GM23248 (cell line): Measurements from ENCODE around the gene SEMA4A. TPM values are rescaled to one million over a fixed set of nuclear protein-coding genes. Genes with fewer than 3 reads are reported as not detected.

Experiments
- DNase-seq: peaks from one replicate; pipeline ENCODE4 v3.0.0-alpha.2; 2015
- H2AFZ ChIP-seq: fragments of 200-600 bp; sonication (generic); 2 replicates; pipeline ENCODE4 v1.6.1; 2016; ENCODE audit warnings: antibody characterized with exemption
- H3F3A ChIP-seq: fragments of 200-600 bp; sonication (generic); 2 replicates; pipeline ENCODE4 v1.6.1; 2016; ENCODE audit warnings: mild to moderate bottlenecking, antibody characterized with exemption, mixed run types; ENCODE audit not compliant: insufficient read depth
- H3K27ac ChIP-seq: fragments of 200-600 bp; sonication (generic); 2 replicates; pipeline ENCODE4 v1.5.1; 2016; ENCODE audit warnings: mild to moderate bottlenecking
- H3K27me3 ChIP-seq: fragments of 200-600 bp; sonication (generic); replicated peaks from 2 replicates; pipeline ENCODE4 v1.6.1; 2016; ENCODE audit warnings: mild to moderate bottlenecking; ENCODE audit not compliant: insufficient read depth
- H3K36me3 ChIP-seq: fragments of 200-600 bp; sonication (generic); 2 replicates; pipeline ENCODE4 v1.6.1; 2016; ENCODE audit warnings: low read depth, mild to moderate bottlenecking
- H3K4me1 ChIP-seq: fragments of 200-600 bp; sonication (generic); 2 replicates; pipeline ENCODE4 v1.6.1; 2016; ENCODE audit warnings: mild to moderate bottlenecking; ENCODE audit not compliant: insufficient read depth
- H3K4me2 ChIP-seq: fragments of 200-600 bp; sonication (generic); one replicate; pipeline ENCODE4 v1.6.1; 2016; ENCODE audit warnings: mild to moderate bottlenecking; ENCODE audit not compliant: unreplicated experiment
- H3K4me3 ChIP-seq: fragments of 200-600 bp; sonication (generic); 2 replicates; pipeline ENCODE4 v1.5.1; 2016; ENCODE audit warnings: mild to moderate bottlenecking
- H3K79me2 ChIP-seq: fragments of 200-600 bp; sonication (generic); 2 replicates; pipeline ENCODE4 v1.6.1; 2016; ENCODE audit warnings: mild to moderate bottlenecking; ENCODE audit not compliant: insufficient read depth
- H3K9ac ChIP-seq: fragments of 200-600 bp; sonication (generic); 2 replicates; pipeline ENCODE4 v1.6.1; 2016; ENCODE audit warnings: mild to moderate bottlenecking
- H3K9me2 ChIP-seq: fragments of 200-600 bp; sonication (generic); 2 replicates; pipeline ENCODE4 v1.6.1; 2016; ENCODE audit warnings: mixed run types, mild to moderate bottlenecking, moderate library complexity; ENCODE audit not compliant: insufficient read depth
- H3K9me3 ChIP-seq: fragments of 200-600 bp; sonication (generic); one replicate; pipeline ENCODE4 v1.6.1; 2017; ENCODE audit warnings: low read depth
- H4K20me1 ChIP-seq: fragments of 200-600 bp; sonication (generic); 2 replicates; pipeline ENCODE4 v1.6.0; 2016; ENCODE audit not compliant: insufficient read depth
- EZH2 ChIP-seq: fragments of 200-600 bp; sonication (generic); IDR thresholded peaks from 2 replicates; pipeline ENCODE4 v1.6.1; 2018; ENCODE audit warnings: antibody characterized with exemption, mild to moderate bottlenecking; ENCODE audit not compliant: insufficient read depth, poor library complexity, severe bottlenecking
- EZH2phosphoT487 ChIP-seq: fragments of 200-600 bp; sonication (generic); IDR thresholded peaks from 2 replicates; pipeline ENCODE4 v1.6.1; 2018; ENCODE audit warnings: antibody characterized with exemption, moderate library complexity, mild to moderate bottlenecking, low read depth; ENCODE audit not compliant: insufficient read depth
- WGBS, 2 experiments: methylation state at CpG; one replicate each; pipeline ENCODE4 v1.1.6; 2015 to 2017; ENCODE audit warnings: low lambda C conversion rate in 2 of 2, low coverage in 1 of 2; ENCODE audit errors: missing lambda C conversion rate in 2 of 2; 5-methylcytosine and 5-hydroxymethylcytosine counted together
- in situ Hi-C: fragments of 300-500 bp; cut with MboI; formaldehyde crosslinking; loops from 2 replicates; pipeline ENCODE4 v1.15.0; 2020
- polyA plus RNA-seq: library from polyadenylated mRNA; unstranded; fragments of >200 nt; fragmentation: Nextera tagmentation; extraction: Ambion mirVana; gene quantifications from 2 replicates; pipeline ENCODE4 v1.2.1, GENCODE V29; 2016
- total RNA-seq: library from RNA; depleted of rRNA; stranded (reverse); fragments of >200 nt; shearing (Covaris generic); gene quantifications from 2 replicates; pipeline ENCODE4 v1.2.3, GENCODE V29; 2014

Gene SEMA4A
- total and polyA plus RNA-seq, 2 experiments from 2014 or later: 0.35 to 1.1 TPM

DNA sequence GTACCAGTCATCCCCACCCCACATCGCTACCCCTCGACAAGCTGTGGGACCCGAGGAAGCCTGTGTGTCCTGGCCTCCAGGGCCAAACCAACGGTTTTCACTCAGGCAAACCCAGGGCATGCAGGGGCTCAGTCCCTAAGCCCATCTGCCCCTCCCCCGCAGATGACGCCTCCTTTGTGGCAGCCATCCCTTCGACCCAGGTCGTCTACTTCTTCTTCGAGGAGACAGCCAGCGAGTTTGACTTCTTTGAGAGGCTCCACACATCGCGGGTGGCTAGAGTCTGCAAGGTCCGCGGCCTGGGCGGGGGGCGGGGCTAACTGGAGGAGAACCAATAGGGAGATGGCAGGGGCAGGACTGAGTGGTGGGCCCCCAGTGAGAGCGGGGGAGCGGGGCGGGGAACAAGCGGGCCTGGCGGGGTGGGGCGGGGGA lies 7.4 kb downstream of the SEMA4A start:
- no peaks in the 10 kb centered on the region for H3K9me3 ChIP-seq
- no peaks in the 10 kb centered on the region for H4K20me1 ChIP-seq
- TF ChIP-seq EZH2phosphoT487: no peak
- TF ChIP-seq EZH2: no peak
- H3K27ac ChIP-seq: no peak overlapping the region
- peak overlapping the region; percentile 79 for H2AFZ ChIP-seq
- H3K36me3 ChIP-seq: no peaks in the 10 kb centered on the region
- H3K79me2 ChIP-seq: no peaks in the 10 kb centered on the region
- H3K9ac ChIP-seq: peak overlapping the region; percentile 59
- DNase-seq: peak; percentile 79
- H3K4me2 ChIP-seq: peak overlapping the region; percentile 57
- 0 out of 2 replicates have a peak, but pooled peaks cover 4% of the 10 kb centered on the region for H3F3A ChIP-seq
- H3K4me3 ChIP-seq: peak overlapping the region; percentile 55
- in situ Hi-C loops: no loop called here
- H3K9me2 ChIP-seq: no peaks in the 10 kb centered on the region
- H3K4me1 ChIP-seq: no peaks in the 10 kb centered on the region
- WGBS, 2 experiments: 5% methylated on average over 16 to 22 of the region's 22 CpGs
- H3K27me3 ChIP-seq: no peaks in the 10 kb centered on the region

DNA sequence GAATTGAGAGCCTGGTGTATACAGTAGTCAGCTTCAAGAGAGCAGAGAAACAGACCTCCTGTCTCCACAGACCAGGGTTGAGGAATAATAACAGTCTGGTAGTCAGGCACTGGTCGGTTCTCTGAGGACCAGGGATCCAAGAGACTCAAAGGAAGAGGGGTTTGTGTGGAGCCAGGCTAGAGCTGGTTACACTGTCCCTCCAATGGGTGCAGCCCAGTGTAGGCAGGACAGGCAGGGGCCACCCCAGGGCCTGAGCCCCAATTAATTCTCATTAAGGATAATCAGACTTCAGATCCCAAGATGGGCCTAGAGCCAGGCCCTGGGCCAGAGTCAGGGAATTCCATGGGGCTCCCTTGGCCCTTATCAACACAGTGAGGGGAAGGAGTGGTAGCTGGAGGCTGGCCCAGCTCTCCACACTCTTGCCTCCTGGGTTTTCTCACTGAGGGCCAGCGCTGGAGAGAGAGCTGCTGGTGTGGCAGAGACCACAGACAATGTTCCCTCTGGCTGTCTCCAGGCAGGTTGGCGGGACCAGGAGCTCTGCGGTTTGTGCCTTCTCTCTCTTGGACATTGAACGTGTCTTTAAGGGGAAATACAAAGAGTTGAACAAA lies 9.1 kb downstream of the SEMA4A start:
- TF ChIP-seq EZH2 (no peak), EZH2phosphoT487 (no peak)
- 0 out of 2 replicates have a peak, but pooled peaks cover 4% of the 10 kb centered on the region for H3F3A ChIP-seq
- in situ Hi-C loops: no loop called here
- H3K27me3 ChIP-seq: no peaks in the 10 kb centered on the region
- no peaks in the 10 kb centered on the region for H3K4me1 ChIP-seq
- no peak overlapping the region for H3K4me2 ChIP-seq
- H2AFZ ChIP-seq: no peak overlapping the region
- no peak overlapping the region for H3K4me3 ChIP-seq
- no peak overlapping the region for H3K9ac ChIP-seq
- no peaks in the 10 kb centered on the region for H3K79me2 ChIP-seq
- no peaks in the 10 kb centered on the region for H3K36me3 ChIP-seq
- H3K27ac ChIP-seq: no peak overlapping the region
- H4K20me1 ChIP-seq: no peaks in the 10 kb centered on the region
- 96 to 97% methylated on average over 5 of the region's 5 CpGs for WGBS, 2 experiments
- H3K9me3 ChIP-seq: no peaks in the 10 kb centered on the region
- DNase-seq: no peak
- no peaks in the 10 kb centered on the region for H3K9me2 ChIP-seq

- WGBS, 2 experiments: 90 to 100% methylated on average over 1 of the region's 1 CpG
- 0 out of 2 replicates have a peak, but pooled peaks cover 4% of the 10 kb centered on the region for H3F3A ChIP-seq
- no peak overlapping the region for H2AFZ ChIP-seq
- TF ChIP-seq EZH2 (no peak), EZH2phosphoT487 (no peak)
- H3K4me1 ChIP-seq: no peaks in the 10 kb centered on the region
- in situ Hi-C loops: no loop called here
- no peaks in the 10 kb centered on the region for H3K9me2 ChIP-seq
- H3K27ac ChIP-seq: no peak overlapping the region
- no peak overlapping the region for H3K4me2 ChIP-seq
- H3K79me2 ChIP-seq: no peaks in the 10 kb centered on the region
- no peaks in the 10 kb centered on the region for H4K20me1 ChIP-seq
- H3K27me3 ChIP-seq: no peaks in the 10 kb centered on the region
- no peaks in the 10 kb centered on the region for H3K36me3 ChIP-seq
- no peak for DNase-seq
- no peaks in the 10 kb centered on the region for H3K9me3 ChIP-seq
- H3K4me3 ChIP-seq: no peak overlapping the region
- no peak overlapping the region for H3K9ac ChIP-seq
Measured at GRCh38 chr1:156163712-156164111, 10.3 kb downstream of the SEMA4A start.

DNA sequence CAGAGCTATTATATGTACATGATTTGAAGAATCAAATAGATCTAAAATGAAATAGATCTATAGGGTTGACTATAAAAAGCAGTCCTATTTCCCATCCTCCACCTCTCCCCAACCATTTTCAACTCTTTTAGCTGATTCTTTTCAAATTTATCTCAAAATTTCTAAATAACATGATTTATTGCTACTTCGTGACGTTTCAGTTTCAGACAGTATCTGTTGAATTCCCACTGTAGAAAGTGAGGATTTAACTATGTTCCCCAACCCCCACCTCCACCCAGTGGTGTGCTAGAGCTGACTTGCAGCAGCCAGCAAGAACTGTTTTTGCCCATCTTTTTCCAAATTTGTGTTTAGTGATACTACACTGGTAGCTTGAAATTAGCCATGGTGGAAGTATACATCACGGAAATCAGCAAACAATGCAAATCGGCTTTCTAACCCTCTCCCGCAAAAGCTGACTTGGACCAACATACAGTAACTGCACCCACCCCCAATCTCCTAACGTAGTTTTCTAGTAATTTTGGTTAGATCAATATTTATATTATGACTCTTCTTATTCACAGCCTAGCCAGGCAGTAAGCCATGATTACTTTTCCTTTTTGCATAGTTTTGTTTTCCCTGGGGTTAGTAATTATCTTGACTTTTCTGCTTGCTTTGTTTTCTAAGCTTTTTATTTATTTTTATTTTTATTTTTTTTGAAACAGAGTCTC lies 10.9 kb downstream of the SEMA4A start:
- no peak for DNase-seq
- TF ChIP-seq EZH2: no peak
- no peak for TF ChIP-seq EZH2phosphoT487
- H3K4me1 ChIP-seq: no peaks in the 10 kb centered on the region
- no peak overlapping the region for H3K27ac ChIP-seq
- in situ Hi-C loops: no loop called here
- H3F3A ChIP-seq: 0 out of 2 replicates have a peak, but pooled peaks cover 4% of the 10 kb centered on the region
- no peak overlapping the region for H3K4me3 ChIP-seq
- no peak overlapping the region for H3K9ac ChIP-seq
- H3K9me2 ChIP-seq: no peaks in the 10 kb centered on the region
- no peaks in the 10 kb centered on the region for H3K36me3 ChIP-seq
- no peaks in the 10 kb centered on the region for H3K79me2 ChIP-seq
- WGBS, 2 experiments: 91 to 95% methylated on average over 6 of the region's 6 CpGs
- no peaks in the 10 kb centered on the region for H4K20me1 ChIP-seq
- no peak overlapping the region for H2AFZ ChIP-seq
- H3K27me3 ChIP-seq: no peaks in the 10 kb centered on the region
- H3K9me3 ChIP-seq: no peaks in the 10 kb centered on the region
- no peak overlapping the region for H3K4me2 ChIP-seq
